Liver (tissue), 9 donors: Measurements from ENCODE around the gene PLA2G4F. TPM values are rescaled to one million over a fixed set of nuclear protein-coding genes. Genes with fewer than 3 reads are reported as not detected.

Experiments
- DNase-seq: peaks from one replicate; pipeline ENCODE4 v3.0.0-alpha.2; 2017; ENCODE audit warnings: low spot score
- H3K27ac ChIP-seq, 2 donors: one replicate each; pipeline ENCODE4 v1.7.0; 2013; ENCODE audit warnings: inconsistent platforms in 2 of 2, low read length in 2 of 2, control low read depth in 1 of 2, low read depth in 1 of 2, mild to moderate bottlenecking in 1 of 2
- H3K27me3 ChIP-seq, 4 donors: one replicate each; pipeline versions ENCODE4 v1.6.1 to v1.7.0; 2013; ENCODE audit warnings: low read length in 3 of 4, inconsistent platforms in 1 of 4, mild to moderate bottlenecking in 1 of 4, moderate library complexity in 1 of 4; ENCODE audit not compliant: control insufficient read depth in 4 of 4, insufficient read depth in 4 of 4
- H3K36me3 ChIP-seq, 4 donors: one replicate each; pipeline versions ENCODE4 v1.6.1 to v1.7.0; 2013; ENCODE audit warnings: low read length in 3 of 4, mild to moderate bottlenecking in 3 of 4, low read depth in 1 of 4, moderate library complexity in 1 of 4; ENCODE audit not compliant: control insufficient read depth in 4 of 4, insufficient read depth in 3 of 4
- H3K4me1 ChIP-seq, 4 donors: one replicate each; pipeline versions ENCODE4 v1.6.1 to v1.7.0; 2013; ENCODE audit warnings: low read length in 3 of 4, mild to moderate bottlenecking in 3 of 4, moderate library complexity in 1 of 4; ENCODE audit not compliant: control insufficient read depth in 4 of 4, insufficient read depth in 4 of 4
- H3K4me3 ChIP-seq, 3 donors: one replicate each; pipeline versions ENCODE4 v1.6.1 to v1.7.0; 2013; ENCODE audit warnings: low read length in 3 of 3, control low read depth in 1 of 3, low read depth in 1 of 3, mild to moderate bottlenecking in 1 of 3
- H3K9ac ChIP-seq, 2 donors: one replicate each; pipeline ENCODE4 v1.7.0; 2013; ENCODE audit warnings: low read length in 2 of 2, mild to moderate bottlenecking in 2 of 2, moderate library complexity in 2 of 2, control low read depth in 1 of 2, low read depth in 1 of 2
- H3K9me3 ChIP-seq, 4 donors: one replicate each; pipeline versions ENCODE4 v1.6.1 to v1.7.0; 2013; ENCODE audit warnings: low read length in 3 of 4; ENCODE audit not compliant: control insufficient read depth in 4 of 4
- EGR1 ChIP-seq, 2 donors: IDR thresholded peaks; 2 replicates each; pipeline ENCODE4 v1.6.1; 2016 to 2018; ENCODE audit warnings: antibody characterized with exemption in 2 of 2, low read depth in 2 of 2
- FOXA1 ChIP-seq: IDR thresholded peaks from 2 replicates; pipeline ENCODE4 v1.6.1; 2016; ENCODE audit warnings: antibody characterized with exemption
- FOXA2 ChIP-seq: IDR thresholded peaks from 2 replicates; pipeline ENCODE4 v1.6.1; 2016; ENCODE audit warnings: antibody characterized with exemption
- GABPA ChIP-seq, 2 donors: IDR thresholded peaks in 1 of 2; conservative IDR thresholded peaks in 1 of 2; 2 replicates each; pipeline ENCODE4 v1.6.1; 2016; ENCODE audit warnings: antibody characterized with exemption in 2 of 2, mild to moderate bottlenecking in 1 of 2, moderate library complexity in 1 of 2
- HNF4A ChIP-seq, 2 donors: conservative IDR thresholded peaks; 2 replicates each; pipeline ENCODE4 v1.6.1; 2016; ENCODE audit warnings: antibody characterized with exemption in 2 of 2, mild to moderate bottlenecking in 2 of 2
- HNF4G ChIP-seq: IDR thresholded peaks from 2 replicates; pipeline ENCODE4 v1.6.1; 2016; ENCODE audit warnings: antibody characterized with exemption
- JUND ChIP-seq, 2 donors: IDR thresholded peaks; 2 replicates each; pipeline ENCODE4 v1.6.1; 2016; ENCODE audit warnings: antibody characterized with exemption in 2 of 2
- NR2F2 ChIP-seq: IDR thresholded peaks from 2 replicates; pipeline ENCODE4 v1.6.1; 2016; ENCODE audit warnings: antibody characterized with exemption
- RAD21 ChIP-seq, 2 donors: IDR thresholded peaks; 2 replicates each; pipeline ENCODE4 v1.6.1; 2016; ENCODE audit warnings: antibody characterized with exemption in 2 of 2, mild to moderate bottlenecking in 2 of 2
- RXRA ChIP-seq, 2 donors: IDR thresholded peaks; 2 replicates each; pipeline ENCODE4 v1.6.1; 2017 to 2018; ENCODE audit warnings: antibody characterized with exemption in 2 of 2, mild to moderate bottlenecking in 1 of 2
- SP1 ChIP-seq: IDR thresholded peaks from 2 replicates; pipeline ENCODE4 v1.6.1; 2018; ENCODE audit warnings: antibody characterized with exemption, mild to moderate bottlenecking
- TAF1 ChIP-seq: conservative IDR thresholded peaks from 2 replicates; pipeline ENCODE4 v1.6.1; 2016; ENCODE audit warnings: antibody characterized with exemption, mild to moderate bottlenecking
- YY1 ChIP-seq: IDR thresholded peaks from 2 replicates; pipeline ENCODE4 v1.6.1; 2016; ENCODE audit warnings: antibody characterized with exemption, mild to moderate bottlenecking
- WGBS: extraction: QIAGEN DNeasy Blood & Tissue Kit; methylation state at CpG from one replicate; pipeline ENCODE4 v1.1.7; 2013; 5-methylcytosine and 5-hydroxymethylcytosine counted together
- polyA plus RNA-seq, 2 donors: library from polyadenylated mRNA; stranded (reverse) in 1 of 2; unstranded in 1 of 2; fragments of 200-250 nt in 1 of 2; fragments of >200 nt in 1 of 2; fragmentation: Nextera tagmentation in 1 of 2; extraction: Ambion mirVana in 1 of 2; gene quantifications; one replicate each; pipeline versions ENCODE4 v1.2.1 to v1.2.3, GENCODE V29; 2013 to 2015
- total RNA-seq, 2 donors: library from RNA; depleted of rRNA; stranded (reverse); fragments of >200 nt; gene quantifications; one replicate each; pipeline ENCODE4 v1.2.3, GENCODE V29; 2014
- TF ChIP-seq, protein P1 (sequence below): IDR thresholded peaks from 2 replicates; pipeline ENCODE4 v1.6.1; 2016; ENCODE audit warnings: antibody characterized with exemption
- TF ChIP-seq, protein P2 (sequence below): IDR thresholded peaks from 2 replicates; pipeline ENCODE4 v1.6.1; 2016; ENCODE audit warnings: antibody characterized with exemption
- TF ChIP-seq, protein P3 (sequence below): IDR thresholded peaks from 2 replicates; pipeline ENCODE4 v1.6.1; 2016; ENCODE audit warnings: antibody characterized with exemption
- TF ChIP-seq, protein P4 (sequence below): IDR thresholded peaks from 2 replicates; pipeline ENCODE4 v1.6.1; 2016; ENCODE audit warnings: antibody characterized with exemption, mild to moderate bottlenecking
- TF ChIP-seq, protein P5 (sequence below): fragments of 150-350 bp; IDR thresholded peaks from 2 replicates; pipeline ENCODE4 v1.5.1; 2017; ENCODE audit warnings: improper control_type of control experiment, low read depth, low read length; ENCODE audit not compliant: missing input control
- donor health status: healthy.
- donor health status: healthy.
- donor health status: healthy.
- donor health status: healthy.
- donor health status: healthy.

PLA2G4F gene
- total and polyA plus RNA-seq, 4 donors: not detected

DNA sequence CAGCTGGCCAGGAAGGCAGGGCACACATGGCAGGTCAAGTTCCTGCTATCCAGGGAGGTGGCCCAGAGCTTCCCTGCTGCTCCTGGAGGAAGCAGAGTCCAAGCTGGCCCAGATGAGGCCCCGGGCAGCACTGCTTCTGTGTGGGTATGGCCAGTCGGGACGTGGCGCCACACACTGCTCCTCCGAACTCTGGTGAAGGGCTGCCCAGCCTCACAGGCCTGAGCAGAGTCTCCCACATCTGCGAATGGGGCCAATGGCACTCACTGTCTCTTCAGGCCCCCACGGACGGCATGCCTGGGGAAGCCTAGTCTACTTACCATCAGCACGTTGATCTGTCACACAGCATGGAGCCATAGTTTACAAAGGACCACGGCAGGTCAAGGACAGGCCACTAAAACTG lies 2.5 kb upstream of the PLA2G4F start:
- TF ChIP-seq RXRA (IDR thresholded peaks at IDR 0.05): no peak
- no peak for TF ChIP-seq NR2F2
- TF ChIP-seq, protein P1, sequence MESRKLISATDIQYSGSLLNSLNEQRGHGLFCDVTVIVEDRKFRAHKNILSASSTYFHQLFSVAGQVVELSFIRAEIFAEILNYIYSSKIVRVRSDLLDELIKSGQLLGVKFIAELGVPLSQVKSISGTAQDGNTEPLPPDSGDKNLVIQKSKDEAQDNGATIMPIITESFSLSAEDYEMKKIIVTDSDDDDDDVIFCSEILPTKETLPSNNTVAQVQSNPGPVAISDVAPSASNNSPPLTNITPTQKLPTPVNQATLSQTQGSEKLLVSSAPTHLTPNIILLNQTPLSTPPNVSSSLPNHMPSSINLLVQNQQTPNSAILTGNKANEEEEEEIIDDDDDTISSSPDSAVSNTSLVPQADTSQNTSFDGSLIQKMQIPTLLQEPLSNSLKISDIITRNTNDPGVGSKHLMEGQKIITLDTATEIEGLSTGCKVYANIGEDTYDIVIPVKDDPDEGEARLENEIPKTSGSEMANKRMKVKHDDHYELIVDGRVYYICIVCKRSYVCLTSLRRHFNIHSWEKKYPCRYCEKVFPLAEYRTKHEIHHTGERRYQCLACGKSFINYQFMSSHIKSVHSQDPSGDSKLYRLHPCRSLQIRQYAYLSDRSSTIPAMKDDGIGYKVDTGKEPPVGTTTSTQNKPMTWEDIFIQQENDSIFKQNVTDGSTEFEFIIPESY: no peak
- TF ChIP-seq HNF4A (conservative IDR thresholded peaks at IDR 0.05): no peak
- TF ChIP-seq FOXA1: no peak
- TF ChIP-seq, protein P2, sequence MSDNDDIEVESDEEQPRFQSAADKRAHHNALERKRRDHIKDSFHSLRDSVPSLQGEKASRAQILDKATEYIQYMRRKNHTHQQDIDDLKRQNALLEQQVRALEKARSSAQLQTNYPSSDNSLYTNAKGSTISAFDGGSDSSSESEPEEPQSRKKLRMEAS: no peak
- no peak for TF ChIP-seq FOXA2
- no peak for TF ChIP-seq HNF4G
- no peak for TF ChIP-seq EGR1 (IDR thresholded peaks at IDR 0.05; ENCODE audit: low read depth in 2 of 2)
- TF ChIP-seq, protein P3, sequence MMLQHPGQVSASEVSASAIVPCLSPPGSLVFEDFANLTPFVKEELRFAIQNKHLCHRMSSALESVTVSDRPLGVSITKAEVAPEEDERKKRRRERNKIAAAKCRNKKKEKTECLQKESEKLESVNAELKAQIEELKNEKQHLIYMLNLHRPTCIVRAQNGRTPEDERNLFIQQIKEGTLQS: no peak
- TF ChIP-seq, protein P4, sequence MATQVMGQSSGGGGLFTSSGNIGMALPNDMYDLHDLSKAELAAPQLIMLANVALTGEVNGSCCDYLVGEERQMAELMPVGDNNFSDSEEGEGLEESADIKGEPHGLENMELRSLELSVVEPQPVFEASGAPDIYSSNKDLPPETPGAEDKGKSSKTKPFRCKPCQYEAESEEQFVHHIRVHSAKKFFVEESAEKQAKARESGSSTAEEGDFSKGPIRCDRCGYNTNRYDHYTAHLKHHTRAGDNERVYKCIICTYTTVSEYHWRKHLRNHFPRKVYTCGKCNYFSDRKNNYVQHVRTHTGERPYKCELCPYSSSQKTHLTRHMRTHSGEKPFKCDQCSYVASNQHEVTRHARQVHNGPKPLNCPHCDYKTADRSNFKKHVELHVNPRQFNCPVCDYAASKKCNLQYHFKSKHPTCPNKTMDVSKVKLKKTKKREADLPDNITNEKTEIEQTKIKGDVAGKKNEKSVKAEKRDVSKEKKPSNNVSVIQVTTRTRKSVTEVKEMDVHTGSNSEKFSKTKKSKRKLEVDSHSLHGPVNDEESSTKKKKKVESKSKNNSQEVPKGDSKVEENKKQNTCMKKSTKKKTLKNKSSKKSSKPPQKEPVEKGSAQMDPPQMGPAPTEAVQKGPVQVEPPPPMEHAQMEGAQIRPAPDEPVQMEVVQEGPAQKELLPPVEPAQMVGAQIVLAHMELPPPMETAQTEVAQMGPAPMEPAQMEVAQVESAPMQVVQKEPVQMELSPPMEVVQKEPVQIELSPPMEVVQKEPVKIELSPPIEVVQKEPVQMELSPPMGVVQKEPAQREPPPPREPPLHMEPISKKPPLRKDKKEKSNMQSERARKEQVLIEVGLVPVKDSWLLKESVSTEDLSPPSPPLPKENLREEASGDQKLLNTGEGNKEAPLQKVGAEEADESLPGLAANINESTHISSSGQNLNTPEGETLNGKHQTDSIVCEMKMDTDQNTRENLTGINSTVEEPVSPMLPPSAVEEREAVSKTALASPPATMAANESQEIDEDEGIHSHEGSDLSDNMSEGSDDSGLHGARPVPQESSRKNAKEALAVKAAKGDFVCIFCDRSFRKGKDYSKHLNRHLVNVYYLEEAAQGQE: no peak
- no peak for TF ChIP-seq YY1
- TF ChIP-seq TAF1: no peak
- TF ChIP-seq RAD21 (IDR thresholded peaks at IDR 0.05): no peak
- TF ChIP-seq JUND (IDR thresholded peaks at IDR 0.05): no peak
- no peak for TF ChIP-seq GABPA (IDR thresholded peaks at IDR 0.05 in 1 of 2, conservative IDR thresholded peaks at IDR 0.05 in 1 of 2)
- no peak for TF ChIP-seq SP1
- TF ChIP-seq, protein P5, sequence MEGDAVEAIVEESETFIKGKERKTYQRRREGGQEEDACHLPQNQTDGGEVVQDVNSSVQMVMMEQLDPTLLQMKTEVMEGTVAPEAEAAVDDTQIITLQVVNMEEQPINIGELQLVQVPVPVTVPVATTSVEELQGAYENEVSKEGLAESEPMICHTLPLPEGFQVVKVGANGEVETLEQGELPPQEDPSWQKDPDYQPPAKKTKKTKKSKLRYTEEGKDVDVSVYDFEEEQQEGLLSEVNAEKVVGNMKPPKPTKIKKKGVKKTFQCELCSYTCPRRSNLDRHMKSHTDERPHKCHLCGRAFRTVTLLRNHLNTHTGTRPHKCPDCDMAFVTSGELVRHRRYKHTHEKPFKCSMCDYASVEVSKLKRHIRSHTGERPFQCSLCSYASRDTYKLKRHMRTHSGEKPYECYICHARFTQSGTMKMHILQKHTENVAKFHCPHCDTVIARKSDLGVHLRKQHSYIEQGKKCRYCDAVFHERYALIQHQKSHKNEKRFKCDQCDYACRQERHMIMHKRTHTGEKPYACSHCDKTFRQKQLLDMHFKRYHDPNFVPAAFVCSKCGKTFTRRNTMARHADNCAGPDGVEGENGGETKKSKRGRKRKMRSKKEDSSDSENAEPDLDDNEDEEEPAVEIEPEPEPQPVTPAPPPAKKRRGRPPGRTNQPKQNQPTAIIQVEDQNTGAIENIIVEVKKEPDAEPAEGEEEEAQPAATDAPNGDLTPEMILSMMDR: no peak
- H3K4me1 ChIP-seq: no peaks in the 10 kb centered on the region
- no peak for DNase-seq
- no peaks in the 10 kb centered on the region for H3K27me3 ChIP-seq
- no peaks in the 10 kb centered on the region for H3K9me3 ChIP-seq
- H3K36me3 ChIP-seq: peaks cover 16 to 54% (median 45%) of the 10 kb centered on the region in 4 donors
- H3K9ac ChIP-seq: no peak overlapping the region
- no peak overlapping the region for H3K4me3 ChIP-seq
- H3K27ac ChIP-seq: no peak overlapping the region
- WGBS: 93% methylated on average over 10 of the region's 10 CpGs
